Activated CD8-positive, alpha-beta T cell treated with anti-CD3 and anti-CD28 coated beads for 36 hours (primary cell): ENCODE data around the gene CHD2. TPM values are rescaled to one million over a fixed set of nuclear protein-coding genes. Genes with fewer than 3 reads are reported as not detected.

ENCODE experiments used
- ATAC-seq: fragments of 200-7000 bp; cut with Tn5 transposase; one replicate; pipeline ENCODE4 v1.10.0; 2021; ENCODE audit warnings: mild to moderate bottlenecking, moderate library complexity
- CTCF ChIA-PET: fragments of 350-600 bp; sonication (Branson Sonifier 250); formaldehyde crosslinking; loops from one replicate; lab custom pipeline; 2021; ENCODE audit warnings: antibody characterized with exemption; lab: Charles Lee
- POLR2A ChIA-PET: fragments of 350-600 bp; sonication (Branson Sonifier 250); formaldehyde crosslinking; loops from one replicate; lab custom pipeline; 2021; ENCODE audit warnings: antibody characterized with exemption; lab: Charles Lee
- DNase-seq: peaks from one replicate; pipeline ENCODE4 v3.0.0-alpha.2; 2020
- H3K27ac Mint-ChIP-seq: one replicate; pipeline ENCODE4 v1.8.0; 2021; ENCODE audit warnings: mild to moderate bottlenecking, mixed read lengths
- H3K27me3 Mint-ChIP-seq: one replicate; pipeline ENCODE4 v1.8.0; 2021; ENCODE audit warnings: mixed read lengths
- H3K36me3 Mint-ChIP-seq: one replicate; pipeline ENCODE4 v1.8.0; 2021; ENCODE audit warnings: low read depth, mixed read lengths
- H3K4me1 Mint-ChIP-seq: one replicate; pipeline ENCODE4 v1.8.0; 2021; ENCODE audit warnings: low read depth, mixed read lengths
- H3K4me3 Mint-ChIP-seq: one replicate; pipeline ENCODE4 v1.8.0; 2021; ENCODE audit warnings: mild to moderate bottlenecking, moderate library complexity, mixed read lengths
- H3K9me3 Mint-ChIP-seq: one replicate; pipeline ENCODE4 v1.8.0; 2021; ENCODE audit warnings: mixed read lengths
- intact Hi-C: fragments of 100-400 bp; cut with micrococcal nuclease; formaldehyde crosslinking; loops from one replicate; pipeline ENCODE4 v1.10.0; 2022
- total RNA-seq, 2 experiments: library from RNA; stranded (reverse); gene quantifications; one replicate each; pipeline ENCODE4 v1.2.3, GENCODE V29; 2021
- TF ChIP-seq, protein P1 (sequence below): fragments of 200-600 bp; IDR thresholded peaks from one replicate; pipeline ENCODE4 v1.8.0; 2022; ENCODE audit warnings: antibody characterized with exemption, mild to moderate bottlenecking

The CHD2 gene
- total RNA-seq, 2 experiments from 2014 or later, result 124 to 138 TPM

DNA sequence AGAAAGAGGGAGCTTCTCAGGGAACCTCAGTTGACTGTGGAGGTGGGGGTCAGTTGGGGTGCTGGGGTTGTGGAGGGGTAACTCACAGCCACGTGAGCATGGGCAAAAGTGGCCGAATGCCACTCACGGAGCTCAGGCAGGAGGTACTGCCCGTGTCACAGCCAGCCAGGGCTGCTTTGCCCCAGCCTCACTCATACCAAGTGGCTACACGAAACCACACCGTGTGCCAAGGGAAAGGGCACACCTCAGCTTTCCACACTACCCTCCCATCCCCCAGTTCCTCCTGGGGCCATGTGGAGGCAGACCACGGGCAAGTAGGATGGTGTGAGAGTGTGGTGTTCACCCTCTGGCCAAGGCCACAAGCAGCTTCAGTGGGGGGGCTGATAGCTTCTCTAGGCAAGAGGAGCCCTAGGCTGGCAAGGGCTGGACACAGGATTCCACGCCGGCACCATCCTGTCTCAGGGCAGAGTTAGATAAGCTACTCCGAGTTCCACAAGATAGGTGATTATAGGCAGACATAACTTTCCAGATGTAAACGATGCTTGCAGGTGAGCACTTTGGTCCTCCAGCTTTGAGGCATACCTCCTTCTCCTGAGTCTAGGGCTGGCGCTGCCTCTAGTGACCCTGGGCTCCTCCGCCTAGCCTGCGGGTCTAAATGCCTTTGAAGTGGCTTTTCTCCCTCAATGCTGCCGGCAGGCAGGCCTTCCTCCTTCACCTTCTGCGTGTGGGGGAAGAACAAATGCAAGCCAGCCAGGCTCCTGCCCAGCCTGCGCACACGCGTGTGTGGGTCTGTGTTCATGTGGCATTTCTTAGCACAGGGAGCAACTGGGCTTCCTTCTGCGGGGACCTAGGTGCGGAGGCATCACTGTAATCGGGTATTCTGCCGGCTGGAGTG lies 163.9 kb downstream of the CHD2 start:
- H3K27ac Mint-ChIP-seq, result no peak overlapping the region
- TF ChIP-seq, protein P1, sequence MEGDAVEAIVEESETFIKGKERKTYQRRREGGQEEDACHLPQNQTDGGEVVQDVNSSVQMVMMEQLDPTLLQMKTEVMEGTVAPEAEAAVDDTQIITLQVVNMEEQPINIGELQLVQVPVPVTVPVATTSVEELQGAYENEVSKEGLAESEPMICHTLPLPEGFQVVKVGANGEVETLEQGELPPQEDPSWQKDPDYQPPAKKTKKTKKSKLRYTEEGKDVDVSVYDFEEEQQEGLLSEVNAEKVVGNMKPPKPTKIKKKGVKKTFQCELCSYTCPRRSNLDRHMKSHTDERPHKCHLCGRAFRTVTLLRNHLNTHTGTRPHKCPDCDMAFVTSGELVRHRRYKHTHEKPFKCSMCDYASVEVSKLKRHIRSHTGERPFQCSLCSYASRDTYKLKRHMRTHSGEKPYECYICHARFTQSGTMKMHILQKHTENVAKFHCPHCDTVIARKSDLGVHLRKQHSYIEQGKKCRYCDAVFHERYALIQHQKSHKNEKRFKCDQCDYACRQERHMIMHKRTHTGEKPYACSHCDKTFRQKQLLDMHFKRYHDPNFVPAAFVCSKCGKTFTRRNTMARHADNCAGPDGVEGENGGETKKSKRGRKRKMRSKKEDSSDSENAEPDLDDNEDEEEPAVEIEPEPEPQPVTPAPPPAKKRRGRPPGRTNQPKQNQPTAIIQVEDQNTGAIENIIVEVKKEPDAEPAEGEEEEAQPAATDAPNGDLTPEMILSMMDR, result no peak
- DNase-seq, result no peak
- no peak overlapping the region for H3K4me3 Mint-ChIP-seq
- intact Hi-C loops, result no loop called here
- no peaks in the 10 kb centered on the region for H3K36me3 Mint-ChIP-seq
- H3K9me3 Mint-ChIP-seq, result no peaks in the 10 kb centered on the region
- CTCF ChIA-PET, result interaction anchor here (1.1 to 2.1 kb wide), 2 partner anchors 24 to 34 kb away, joined by 3 to 6 read pairs; no protein-coding TSS in a partner anchor
- peaks cover 2% of the 10 kb centered on the region for H3K4me1 Mint-ChIP-seq
- no peak for ATAC-seq
- H3K27me3 Mint-ChIP-seq, result peaks cover 7% of the 10 kb centered on the region
- POLR2A ChIA-PET, result no interaction called here

DNA sequence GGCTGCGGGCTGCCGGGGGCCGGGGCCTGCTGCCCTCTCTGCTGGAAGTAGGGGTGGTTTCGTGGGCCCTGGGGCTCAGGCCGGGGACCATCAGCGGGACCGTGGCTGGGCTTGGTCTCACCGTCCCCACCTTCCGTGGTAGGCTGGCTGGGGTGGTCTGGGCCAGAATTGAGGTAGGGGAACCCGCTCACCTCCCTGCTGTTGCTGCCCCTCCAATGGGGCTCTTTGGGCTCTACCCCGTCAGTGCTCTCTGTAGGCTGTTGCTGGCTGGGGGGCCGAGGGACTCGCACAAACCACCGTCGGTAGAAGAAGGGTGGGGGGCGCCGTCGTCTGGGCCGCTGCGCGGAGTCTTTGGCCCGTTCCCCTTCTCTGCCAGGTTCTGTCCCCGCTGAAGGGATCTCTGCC lies 165.5 kb downstream of the CHD2 start:
- peaks cover 7% of the 10 kb centered on the region for H3K27me3 Mint-ChIP-seq
- no peak for ATAC-seq
- TF ChIP-seq, protein P1, result no peak
- peaks cover 2% of the 10 kb centered on the region for H3K4me1 Mint-ChIP-seq
- no peak for DNase-seq
- POLR2A ChIA-PET, result no interaction called here
- H3K4me3 Mint-ChIP-seq, result no peak overlapping the region
- intact Hi-C loops, result no loop called here
- CTCF ChIA-PET, result no interaction called here
- no peaks in the 10 kb centered on the region for H3K36me3 Mint-ChIP-seq
- no peak overlapping the region for H3K27ac Mint-ChIP-seq
- no peaks in the 10 kb centered on the region for H3K9me3 Mint-ChIP-seq

DNA sequence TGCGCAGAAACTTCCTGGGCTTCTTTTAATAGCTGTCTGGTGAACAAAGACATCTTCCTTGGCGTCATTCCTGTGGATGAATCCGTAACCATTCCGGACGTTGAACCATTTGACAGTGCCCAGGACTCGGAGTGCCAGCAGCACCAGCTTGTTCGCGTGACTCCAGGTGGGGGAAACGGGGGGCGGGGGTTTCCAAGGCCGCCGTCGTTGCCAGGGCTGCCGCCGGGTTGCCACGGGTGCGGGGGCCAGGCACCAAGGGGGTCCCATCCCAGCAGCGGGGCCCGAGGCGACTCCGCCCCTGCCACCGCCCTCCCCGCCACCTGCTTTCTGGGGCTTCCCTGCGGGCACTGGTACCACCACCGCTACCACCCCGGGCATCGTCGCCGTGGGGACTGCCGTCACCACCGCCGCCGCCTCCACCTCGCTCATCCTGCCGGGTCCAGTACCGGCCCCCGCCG lies 166.1 kb downstream of the CHD2 start:
- H3K4me1 Mint-ChIP-seq, result peaks cover 2% of the 10 kb centered on the region
- H3K27ac Mint-ChIP-seq, result no peak overlapping the region
- intact Hi-C loops, result no loop called here
- no peak overlapping the region for H3K4me3 Mint-ChIP-seq
- ATAC-seq, result no peak
- TF ChIP-seq, protein P1, result no peak
- no peak for DNase-seq
- ChIA-PET CTCF (no interaction called here), POLR2A (no interaction called here)
- H3K27me3 Mint-ChIP-seq, result peaks cover 13% of the 10 kb centered on the region
- H3K36me3 Mint-ChIP-seq, result no peaks in the 10 kb centered on the region
- H3K9me3 Mint-ChIP-seq, result no peaks in the 10 kb centered on the region

DNA sequence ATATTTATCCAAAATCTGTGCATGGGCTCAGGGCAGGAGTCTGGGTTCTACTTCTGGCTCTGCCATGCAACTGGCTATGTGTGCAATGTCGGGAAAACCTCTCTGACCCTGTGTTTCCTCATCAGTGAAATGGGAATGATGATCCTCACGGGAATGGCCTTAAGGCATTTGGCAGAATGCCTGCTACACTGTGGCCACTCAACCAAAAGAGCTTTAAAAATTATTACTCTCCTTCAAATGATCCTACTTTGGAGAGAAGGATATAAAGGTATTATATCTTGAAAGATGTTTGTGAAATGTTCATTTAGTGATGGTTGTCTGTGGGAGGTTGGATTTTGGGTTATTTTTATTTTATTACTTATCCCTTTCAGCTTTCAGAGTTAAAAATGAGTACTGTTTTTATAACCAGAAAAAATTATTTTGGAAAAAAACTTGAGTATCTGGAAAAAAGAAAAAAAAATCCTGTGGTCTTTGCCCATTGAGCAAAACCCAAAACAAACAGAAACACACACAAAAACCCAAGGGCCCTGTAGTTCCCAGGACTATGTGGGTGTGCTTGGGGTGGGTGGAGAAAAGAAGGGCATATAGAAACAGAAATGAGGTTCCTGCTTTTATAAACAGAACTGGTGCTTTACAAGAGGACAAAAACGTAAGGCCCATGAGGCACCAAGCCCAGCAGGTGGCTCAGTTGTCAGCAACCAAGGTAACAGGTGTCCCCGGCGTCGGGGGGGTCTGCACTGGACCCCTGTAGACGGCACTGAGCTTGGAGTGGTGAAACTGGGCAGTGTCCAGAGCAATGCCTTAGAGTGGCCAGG lies 166.9 kb downstream of the CHD2 start:
- H3K4me3 Mint-ChIP-seq, result no peak overlapping the region
- H3K27ac Mint-ChIP-seq, result no peak overlapping the region
- no peaks in the 10 kb centered on the region for H3K36me3 Mint-ChIP-seq
- H3K27me3 Mint-ChIP-seq, result peaks cover 21% of the 10 kb centered on the region
- intact Hi-C loops, result no loop called here
- no peak for DNase-seq
- TF ChIP-seq, protein P1, result no peak
- peaks cover 3% of the 10 kb centered on the region for H3K4me1 Mint-ChIP-seq
- ChIA-PET CTCF (interaction anchor here (0.9 kb wide), 1 partner anchor 34 kb away, joined by 3 read pairs; no protein-coding TSS in a partner anchor), POLR2A (no interaction called here)
- ATAC-seq, result no peak
- no peaks in the 10 kb centered on the region for H3K9me3 Mint-ChIP-seq
